Measurements from ENCODE around the gene SEPTIN12. TPM values are rescaled to one million over a fixed set of nuclear protein-coding genes. Genes with fewer than 3 reads are reported as not detected.

Gene SEPTIN12
- total RNA-seq, 6 experiments from 2014 or later = not detected

DNA sequence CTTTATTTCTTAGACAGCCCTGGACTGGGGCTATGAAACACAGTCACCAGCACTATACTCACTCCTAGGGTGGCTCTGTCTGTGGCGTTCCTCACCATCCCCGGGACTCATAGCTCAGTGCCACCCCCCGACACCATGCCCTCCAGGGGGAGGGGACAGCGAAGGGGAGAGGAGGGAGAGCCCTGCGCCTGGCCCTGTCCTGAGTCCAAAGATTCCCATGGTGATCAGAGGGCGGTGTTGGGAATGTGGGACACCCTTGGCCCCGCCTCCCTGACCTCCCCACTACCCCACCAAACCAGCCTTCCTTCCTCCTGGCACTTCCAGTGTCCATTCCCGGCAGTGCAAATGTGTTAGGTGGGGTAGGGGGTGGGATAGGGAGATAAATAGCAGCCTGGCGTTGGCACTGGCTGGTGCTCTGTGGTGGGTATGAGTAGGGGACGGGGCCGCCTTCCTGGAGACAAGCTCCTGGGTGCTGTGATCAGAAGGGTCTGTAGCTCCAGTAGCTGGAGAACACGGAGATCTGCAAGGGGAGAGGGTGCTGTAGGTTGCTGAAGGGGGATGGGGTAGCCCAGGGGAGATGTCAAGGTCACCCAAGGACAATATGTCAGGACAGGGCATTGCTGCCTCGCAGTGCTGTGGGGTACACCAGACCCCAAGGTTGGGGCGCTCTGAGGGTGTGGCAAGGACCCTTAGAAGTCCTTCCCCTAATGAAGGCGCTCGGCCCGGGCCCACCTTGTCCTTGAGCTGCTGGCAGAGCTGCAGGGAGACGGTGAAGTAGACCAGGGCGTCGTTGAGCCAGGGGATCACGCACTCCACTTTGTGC is 9.0 kb upstream of the SEPTIN12 start:
- H3K27me3 ChIP-seq = no peaks in the 10 kb centered on the region
- intact Hi-C loops (cut with DNase I) = no loop called here
- H3K4me1 ChIP-seq = peaks cover 0 to 12% (median 0%) of the 10 kb centered on the region in 4 donors
- 84% methylated on average over 6 of the region's 21 CpGs for WGBS (ENCODE audit: insufficient coverage, low coverage, low lambda C conversion rate, missing lambda C conversion rate)
- DNase-seq (no peak), ATAC-seq (no peak)
- H3K36me3 ChIP-seq = peaks cover 0 to 6% (median 0%) of the 10 kb centered on the region in 4 donors
- no peaks in the 10 kb centered on the region for H3K9me3 ChIP-seq
- H3K4me3 ChIP-seq = no peak overlapping the region
- H3K27ac ChIP-seq = no peak overlapping the region
- TF ChIP-seq CTCF (IDR thresholded peaks at IDR 0.05) = no peak
- TF ChIP-seq POLR2A (IDR thresholded peaks at IDR 0.05) = no peak

DNA sequence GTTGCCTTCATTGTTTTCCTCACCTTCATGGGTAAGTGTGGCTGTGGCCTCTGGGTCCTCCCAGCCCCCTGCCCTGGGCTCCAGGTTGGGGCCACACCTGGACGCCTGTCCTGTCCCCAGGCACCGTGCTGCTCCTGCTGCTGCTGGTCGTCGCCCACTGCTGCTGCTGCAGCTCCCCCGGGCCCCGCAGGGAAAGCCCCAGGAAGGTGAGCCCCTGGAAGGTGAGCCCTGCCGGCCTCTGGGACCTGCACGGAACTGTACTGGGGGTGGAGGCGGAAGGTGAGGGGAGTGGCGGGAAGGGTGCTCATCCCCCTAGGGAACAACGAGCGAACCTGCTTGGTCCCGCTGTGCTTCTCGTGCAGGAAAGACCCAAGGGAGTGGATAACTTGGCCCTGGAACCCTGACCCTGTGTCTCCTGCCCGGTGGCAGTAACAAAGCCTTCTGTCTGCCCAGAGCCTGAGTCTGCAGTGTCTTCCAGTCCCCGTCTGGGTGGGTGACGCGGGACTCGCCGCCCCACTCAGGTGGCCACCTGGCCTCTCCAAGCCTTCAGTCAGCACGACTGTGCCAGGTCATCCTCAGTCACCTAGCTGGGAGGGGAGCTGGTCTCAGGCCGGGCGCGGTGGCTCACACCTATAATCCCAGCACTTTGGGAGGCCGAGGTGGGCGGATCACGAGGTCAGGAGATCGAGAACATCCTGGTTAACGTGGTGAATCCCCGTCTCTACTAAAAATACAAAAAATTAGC is 7.9 kb upstream of the SEPTIN12 start:
- Histone ChIP-seq H3K36me3 (peaks cover 0 to 6% (median 0%) of the 10 kb centered on the region in 4 donors), H3K9me3 (no peaks in the 10 kb centered on the region), H3K27me3 (no peaks in the 10 kb centered on the region), H3K4me1 (peaks cover 0 to 5% (median 0%) of the 10 kb centered on the region in 4 donors), H3K4me3 (no peak overlapping the region), H3K27ac (no peak overlapping the region)
- ATAC-seq = no peak
- no peak for TF ChIP-seq POLR2A (IDR thresholded peaks at IDR 0.05)
- TF ChIP-seq CTCF (IDR thresholded peaks at IDR 0.05) = no peak
- no peak for DNase-seq
- intact Hi-C loops (cut with DNase I) = no loop called here
- WGBS (ENCODE audit: insufficient coverage, low coverage, low lambda C conversion rate, missing lambda C conversion rate) = no CpG with 5 or more reads among the region's 30 CpGs

DNA sequence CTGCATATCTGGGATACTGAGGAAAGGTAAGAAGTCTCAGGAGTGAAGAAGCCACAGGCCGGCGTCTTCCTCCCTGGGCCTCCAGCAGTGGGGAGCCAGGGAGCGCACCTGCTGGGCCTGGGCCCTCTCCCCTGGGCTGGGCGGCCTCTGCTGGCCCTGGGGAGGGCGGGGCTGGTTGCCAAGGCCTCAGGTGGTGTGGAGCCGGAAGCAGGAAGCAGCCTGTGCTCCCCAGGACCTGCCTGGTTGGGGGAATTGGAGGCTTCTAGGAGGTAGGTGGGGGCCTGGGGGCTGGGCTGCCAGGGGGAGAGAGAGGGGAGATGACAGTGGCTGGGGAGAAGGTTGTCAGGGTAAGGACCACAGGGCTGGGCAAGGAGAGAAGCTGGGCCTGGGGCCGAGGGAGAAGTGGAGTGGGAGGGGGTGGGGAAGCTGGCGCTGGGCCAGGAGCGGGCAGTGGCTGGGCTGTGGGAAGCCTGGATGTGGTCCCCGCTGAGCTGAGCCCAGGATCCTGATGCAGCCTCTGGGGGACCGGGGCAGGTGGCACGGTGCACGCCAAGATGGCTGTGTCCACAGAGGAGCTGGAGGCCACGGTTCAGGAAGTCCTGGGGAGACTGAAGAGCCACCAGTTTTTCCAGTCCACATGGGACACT is 7.2 kb upstream of the SEPTIN12 start, which contains the start of gene SMIM22:
SMIM22 (plus strand) TSS at position 189 of the 647 bp plus-strand sequence; CDS start at position 555, 366 bp downstream.
- Histone ChIP-seq H3K27me3 (no peaks in the 10 kb centered on the region), H3K4me3 (no peak within 1 kb of the TSS), H3K9me3 (no peaks in the 10 kb centered on the region), H3K27ac (no peak within 1 kb of the TSS), H3K36me3 (peaks cover 0 to 6% (median 0%) of the 10 kb centered on the region in 4 donors), H3K4me1 (no peaks in the 10 kb centered on the region)
- 80% methylated on average over 4 of the region's 14 CpGs for WGBS (ENCODE audit: insufficient coverage, low coverage, low lambda C conversion rate, missing lambda C conversion rate)
- no peak for TF ChIP-seq CTCF (IDR thresholded peaks at IDR 0.05)
- TF ChIP-seq POLR2A (IDR thresholded peaks at IDR 0.05) = no peak
- peak in 1 of 4 donors; percentile 8 for ATAC-seq
- DNase-seq = no peak
- intact Hi-C loops (cut with DNase I) = no loop called here

DNA sequence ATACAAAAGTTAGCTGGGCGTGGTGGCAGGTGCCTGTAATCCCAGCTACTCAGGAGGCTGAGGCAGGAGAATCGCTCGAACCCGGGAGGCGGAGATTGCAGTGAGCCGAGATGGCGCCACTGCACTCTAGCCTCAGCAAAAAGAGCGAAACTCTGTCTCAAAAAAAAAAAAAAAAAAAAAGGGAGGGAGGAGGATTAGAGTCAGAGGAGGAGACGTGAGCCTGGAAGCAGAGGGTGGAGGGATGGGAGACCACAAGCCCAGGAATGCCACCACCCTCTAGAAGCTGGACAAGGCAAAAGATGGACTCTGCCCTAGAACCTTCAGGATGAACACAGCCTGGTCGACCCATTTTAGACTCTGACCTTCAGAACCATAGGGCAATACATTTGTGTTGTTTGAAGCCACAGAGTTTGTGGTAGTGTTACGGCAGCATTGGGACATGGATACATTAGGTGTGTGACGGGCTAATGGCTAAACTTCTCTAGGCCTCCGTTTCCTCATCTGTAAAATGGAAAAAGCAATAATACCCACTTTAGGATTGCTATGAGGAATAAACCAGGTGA is 4.9 kb upstream of the SEPTIN12 start:
- ATAC-seq (peak in 1 of 4 donors; percentile 31), DNase-seq (no peak)
- WGBS (ENCODE audit: insufficient coverage, low coverage, low lambda C conversion rate, missing lambda C conversion rate) = 69% methylated on average over 9 of the region's 13 CpGs
- Histone ChIP-seq H3K27ac (no peak overlapping the region), H3K4me3 (no peak overlapping the region), H3K27me3 (no peaks in the 10 kb centered on the region), H3K4me1 (peaks cover 0 to 12% (median 0%) of the 10 kb centered on the region in 4 donors), H3K9me3 (no peaks in the 10 kb centered on the region), H3K36me3 (peaks cover 0 to 6% (median 0%) of the 10 kb centered on the region in 4 donors)
- intact Hi-C loops (cut with DNase I) = no loop called here
- no peak for TF ChIP-seq POLR2A (IDR thresholded peaks at IDR 0.05)
- TF ChIP-seq CTCF (IDR thresholded peaks at IDR 0.05) = no peak
